Adrenal gland (tissue), 5 donors: ENCODE measurements around the gene TWNK.
A peak's percentile ranks its signal among the peaks of the same experiment; 100 is the strongest.

Experiments used
- POLR2A ChIP-seq, 2 donors: fragments of 450-650 bp; IDR thresholded peaks; one replicate each; pipeline ENCODE4 v1.6.1; 2017; ENCODE audit warnings: antibody characterized with exemption in 2 of 2, mild to moderate bottlenecking in 2 of 2, moderate library complexity in 1 of 2
- TF ChIP-seq, protein P1 (sequence below), 6 experiments: fragments of 450-650 bp in 4 of 6; fragments of 200-600 bp in 2 of 6; sonication (generic) in 1 of 6; IDR thresholded peaks; 1 replicate in 5 of 6; 2 replicates in 1 of 6; pipeline versions ENCODE4 v1.5.1 to v1.8.0; 2016 to 2021; ENCODE audit warnings: antibody characterized with exemption in 6 of 6, mild to moderate bottlenecking in 2 of 6, moderate library complexity in 1 of 6
- donor health status: DM: no; HTN: no; CAD: no.

DNA sequence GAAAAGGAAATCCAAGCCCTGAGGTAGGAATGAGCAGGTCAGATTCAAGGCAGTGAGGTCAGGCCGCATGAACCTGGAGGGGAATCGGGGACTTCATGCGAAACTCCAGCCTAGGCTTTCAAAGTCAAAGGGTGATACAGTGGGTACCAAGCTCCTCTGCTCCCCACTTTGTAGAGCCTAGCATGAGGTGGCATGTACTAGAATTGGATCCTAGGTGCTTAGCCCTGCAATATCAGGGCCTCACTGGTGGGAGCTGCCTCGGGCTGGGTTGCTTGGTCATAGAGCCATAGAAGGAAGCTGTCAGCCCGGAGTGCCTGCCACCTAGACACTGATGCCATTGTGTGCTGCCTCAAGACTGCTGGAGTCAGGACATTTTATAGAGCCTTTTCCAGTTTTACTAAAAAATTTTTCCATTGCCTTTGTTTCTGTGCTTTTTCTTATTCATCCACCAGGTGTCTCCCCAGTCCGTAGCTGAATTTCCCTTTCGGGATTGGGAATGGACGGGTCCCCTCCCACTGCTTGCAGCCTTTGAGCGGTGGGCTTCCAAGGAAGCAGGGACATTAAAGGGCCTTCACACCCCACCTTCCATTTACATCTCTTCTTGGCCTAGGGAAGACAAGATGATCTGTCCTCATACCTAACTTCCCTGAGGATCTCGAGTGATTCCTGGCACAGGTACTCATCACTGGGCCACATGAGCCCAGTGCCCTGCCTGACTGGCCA, 6.8 kb downstream of the TWNK start:
- TF ChIP-seq, protein P1, sequence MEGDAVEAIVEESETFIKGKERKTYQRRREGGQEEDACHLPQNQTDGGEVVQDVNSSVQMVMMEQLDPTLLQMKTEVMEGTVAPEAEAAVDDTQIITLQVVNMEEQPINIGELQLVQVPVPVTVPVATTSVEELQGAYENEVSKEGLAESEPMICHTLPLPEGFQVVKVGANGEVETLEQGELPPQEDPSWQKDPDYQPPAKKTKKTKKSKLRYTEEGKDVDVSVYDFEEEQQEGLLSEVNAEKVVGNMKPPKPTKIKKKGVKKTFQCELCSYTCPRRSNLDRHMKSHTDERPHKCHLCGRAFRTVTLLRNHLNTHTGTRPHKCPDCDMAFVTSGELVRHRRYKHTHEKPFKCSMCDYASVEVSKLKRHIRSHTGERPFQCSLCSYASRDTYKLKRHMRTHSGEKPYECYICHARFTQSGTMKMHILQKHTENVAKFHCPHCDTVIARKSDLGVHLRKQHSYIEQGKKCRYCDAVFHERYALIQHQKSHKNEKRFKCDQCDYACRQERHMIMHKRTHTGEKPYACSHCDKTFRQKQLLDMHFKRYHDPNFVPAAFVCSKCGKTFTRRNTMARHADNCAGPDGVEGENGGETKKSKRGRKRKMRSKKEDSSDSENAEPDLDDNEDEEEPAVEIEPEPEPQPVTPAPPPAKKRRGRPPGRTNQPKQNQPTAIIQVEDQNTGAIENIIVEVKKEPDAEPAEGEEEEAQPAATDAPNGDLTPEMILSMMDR (IDR thresholded peaks at IDR 0.05), result peak; percentile 57 to 84 (median 77)
- TF ChIP-seq POLR2A (IDR thresholded peaks at IDR 0.05), result no peak
